CD4-positive, alpha-beta memory T cell (primary cell): ENCODE results near the gene RYR1. TPM values are rescaled to one million over a fixed set of nuclear protein-coding genes. Genes with fewer than 3 reads are reported as not detected.

Experiments used
- CTCF ChIA-PET: fragments of 350-600 bp; sonication (Branson Sonifier 250); formaldehyde crosslinking; loops from one replicate; lab custom pipeline; 2021; ENCODE audit warnings: inconsistent platforms; ENCODE audit not compliant: partially characterized antibody; lab: Charles Lee
- POLR2A ChIA-PET: fragments of 350-600 bp; sonication (Branson Sonifier 250); formaldehyde crosslinking; loops from one replicate; lab custom pipeline; 2021; ENCODE audit not compliant: partially characterized antibody; lab: Charles Lee
- DNase-seq, 5 donors: peaks; one replicate each; pipeline versions ENCODE4 v3.0.0 to v3.0.0-alpha.2; 2020 to 2022; ENCODE audit warnings: mixed read lengths in 1 of 5
- H3K27ac ChIP-seq: one replicate; pipeline ENCODE4 v1.7.0; 2013; ENCODE audit warnings: low read depth, low read length
- H3K27me3 ChIP-seq: 2 replicates; pipeline ENCODE4 v1.7.0; 2013; ENCODE audit warnings: mild to moderate bottlenecking, low read length, moderate library complexity; ENCODE audit not compliant: insufficient read depth
- H3K36me3 ChIP-seq: 2 replicates; pipeline ENCODE4 v1.7.0; 2013; ENCODE audit warnings: mild to moderate bottlenecking, low read length, moderate library complexity; ENCODE audit not compliant: insufficient read depth
- H3K4me1 ChIP-seq: 2 replicates; pipeline ENCODE4 v1.7.0; 2013; ENCODE audit warnings: mild to moderate bottlenecking, low read length, moderate library complexity; ENCODE audit not compliant: insufficient read depth
- H3K4me3 ChIP-seq, 2 donors: one replicate each; pipeline ENCODE4 v1.7.0; 2013; ENCODE audit warnings: low read length in 2 of 2, mild to moderate bottlenecking in 1 of 2
- H3K9me3 ChIP-seq, 2 donors: one replicate each; pipeline ENCODE4 v1.7.0; 2013; ENCODE audit warnings: low read length in 2 of 2, control low read depth in 1 of 2; ENCODE audit not compliant: control insufficient read depth in 1 of 2
- H3K27ac Mint-ChIP-seq, 7 donors: one replicate each; pipeline ENCODE4 v1.8.0; 2020 to 2021; ENCODE audit warnings: mixed read lengths in 7 of 7, mild to moderate bottlenecking in 6 of 7, inconsistent platforms in 3 of 7, moderate library complexity in 3 of 7
- H3K27me3 Mint-ChIP-seq, 2 donors: one replicate each; pipeline ENCODE4 v1.8.0; 2020 to 2021; ENCODE audit warnings: mixed read lengths in 2 of 2
- H3K36me3 Mint-ChIP-seq, 2 donors: one replicate each; pipeline ENCODE4 v1.8.0; 2020 to 2021; ENCODE audit warnings: mixed read lengths in 2 of 2, inconsistent platforms in 1 of 2, mild to moderate bottlenecking in 1 of 2
- H3K4me1 Mint-ChIP-seq, 4 donors: one replicate each; pipeline ENCODE4 v1.8.0; 2020 to 2021; ENCODE audit warnings: mixed read lengths in 4 of 4, mild to moderate bottlenecking in 1 of 4
- H3K4me3 Mint-ChIP-seq, 8 donors: one replicate each; pipeline ENCODE4 v1.8.0; 2020 to 2021; ENCODE audit warnings: mixed read lengths in 8 of 8, mild to moderate bottlenecking in 7 of 8, moderate library complexity in 6 of 8, inconsistent platforms in 3 of 8
- H3K9me3 Mint-ChIP-seq, 8 donors: one replicate each; pipeline ENCODE4 v1.8.0; 2020 to 2021; ENCODE audit warnings: mixed read lengths in 8 of 8, mild to moderate bottlenecking in 5 of 8, inconsistent platforms in 3 of 8, moderate library complexity in 1 of 8
- intact Hi-C: fragments of 100-400 bp; cut with micrococcal nuclease; formaldehyde crosslinking; loops from one replicate; pipeline ENCODE4 v1.15.1; 2023
- polyA plus RNA-seq, 2 donors: library from polyadenylated mRNA; unstranded; fragments of 300-500 nt; fragmentation: Illumina TruSeq; gene quantifications; one replicate each; pipeline ENCODE4 v1.2.3, GENCODE V29; 2021
- total RNA-seq, 2 experiments: library from RNA; stranded (reverse); gene quantifications; one replicate each; pipeline ENCODE4 v1.2.3, GENCODE V29; 2021

RYR1 gene
- total and polyA plus RNA-seq, 4 experiments from 2014 or later = 0.02 to 6.2 (median 2.7) TPM

DNA sequence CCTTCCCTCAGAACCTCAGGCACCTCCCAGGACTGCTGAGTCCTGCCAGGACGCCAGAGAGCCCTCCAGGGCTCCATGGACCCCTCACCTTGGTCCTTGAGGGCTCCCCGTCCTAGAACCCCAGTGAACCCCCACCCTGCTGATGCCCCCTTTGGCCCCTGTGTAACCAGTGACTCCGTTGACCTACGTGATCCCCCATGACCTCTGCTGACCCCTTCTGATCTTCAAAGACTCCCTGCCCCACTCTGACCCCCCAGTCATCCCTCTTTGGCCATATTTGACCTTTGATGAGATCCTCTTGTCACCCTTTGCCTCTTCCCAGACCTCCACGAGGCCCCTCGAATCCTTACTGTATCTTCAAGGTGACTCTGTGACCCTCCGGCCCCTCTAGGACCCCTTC, 92.9 kb downstream of the RYR1 start:
- no peaks in the 10 kb centered on the region for H3K27me3 Mint-ChIP-seq
- Histone ChIP-seq H3K27me3 (no peaks in the 10 kb centered on the region), H3K27ac (no peak overlapping the region), H3K9me3 (no peaks in the 10 kb centered on the region), H3K36me3 (no peaks in the 10 kb centered on the region), H3K4me3 (no peak overlapping the region), H3K4me1 (no peaks in the 10 kb centered on the region)
- H3K4me1 Mint-ChIP-seq = peaks cover 0 to 5% (median under 1%) of the 10 kb centered on the region in 4 donors
- intact Hi-C loops = no loop called here
- ChIA-PET POLR2A (no interaction called here), CTCF (no interaction called here)
- DNase-seq = no peak
- H3K36me3 Mint-ChIP-seq = no peaks in the 10 kb centered on the region
- H3K4me3 Mint-ChIP-seq = no peak overlapping the region
- H3K27ac Mint-ChIP-seq = no peak overlapping the region
- no peaks in the 10 kb centered on the region for H3K9me3 Mint-ChIP-seq

DNA sequence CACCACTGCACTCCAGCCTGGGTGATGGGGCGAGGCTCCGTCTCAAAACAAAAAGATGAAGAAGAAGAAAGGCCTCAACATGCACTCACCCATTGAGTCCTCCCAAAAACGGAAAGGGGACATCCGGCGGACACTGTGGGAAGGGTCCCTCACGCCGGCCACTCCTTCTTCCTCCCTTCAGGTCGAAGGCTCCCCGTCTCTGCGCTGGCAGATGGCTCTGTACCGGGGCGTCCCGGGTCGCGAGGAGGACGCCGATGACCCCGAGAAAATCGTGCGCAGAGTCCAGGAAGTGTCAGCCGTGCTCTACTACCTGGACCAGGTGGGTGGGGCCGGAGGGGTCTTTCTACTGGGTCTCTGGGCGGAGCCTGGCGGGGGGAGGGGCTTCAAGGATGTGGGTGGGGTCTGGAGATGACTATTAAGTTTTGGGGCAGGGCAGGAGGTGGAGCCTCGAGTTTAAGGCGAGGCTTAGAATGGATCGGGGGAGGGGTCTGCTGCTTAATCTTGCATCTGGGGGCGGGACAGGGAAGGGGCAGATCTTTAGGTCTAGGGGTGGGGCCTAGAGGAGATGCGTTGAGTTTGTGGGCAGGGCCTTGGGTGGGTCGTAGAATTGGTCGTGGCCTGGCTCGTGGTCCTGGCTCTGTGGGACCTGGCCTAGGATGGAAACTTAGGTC, 94.1 kb downstream of the RYR1 start:
- POLR2A ChIA-PET = interaction anchor here (1.3 kb wide), 1 partner anchor 12 kb away, joined by 4 read pairs; no protein-coding TSS in a partner anchor
- DNase-seq = peak in 1 of 5 donors; percentile 40
- Mint-ChIP-seq H3K4me3 (peak overlapping the region in 1 of 8 donors; percentile 5), H3K27me3 (no peaks in the 10 kb centered on the region), H3K36me3 (no peaks in the 10 kb centered on the region), H3K27ac (peak overlapping the region in 2 of 7 donors; percentile 23 to 57), H3K4me1 (peaks cover 0 to 5% (median under 1%) of the 10 kb centered on the region in 4 donors), H3K9me3 (no peaks in the 10 kb centered on the region)
- no peaks in the 10 kb centered on the region for H3K4me1 ChIP-seq
- no peak overlapping the region for H3K4me3 ChIP-seq
- H3K27ac ChIP-seq = no peak overlapping the region
- CTCF ChIA-PET = interaction anchor here (1.1 to 8.7 kb wide), 2 partner anchors 12 to 17 kb away, joined by 3 to 47 read pairs; no protein-coding TSS in a partner anchor
- no peaks in the 10 kb centered on the region for H3K27me3 ChIP-seq
- no peaks in the 10 kb centered on the region for H3K36me3 ChIP-seq
- intact Hi-C loops = no loop called here
- H3K9me3 ChIP-seq = no peaks in the 10 kb centered on the region

DNA sequence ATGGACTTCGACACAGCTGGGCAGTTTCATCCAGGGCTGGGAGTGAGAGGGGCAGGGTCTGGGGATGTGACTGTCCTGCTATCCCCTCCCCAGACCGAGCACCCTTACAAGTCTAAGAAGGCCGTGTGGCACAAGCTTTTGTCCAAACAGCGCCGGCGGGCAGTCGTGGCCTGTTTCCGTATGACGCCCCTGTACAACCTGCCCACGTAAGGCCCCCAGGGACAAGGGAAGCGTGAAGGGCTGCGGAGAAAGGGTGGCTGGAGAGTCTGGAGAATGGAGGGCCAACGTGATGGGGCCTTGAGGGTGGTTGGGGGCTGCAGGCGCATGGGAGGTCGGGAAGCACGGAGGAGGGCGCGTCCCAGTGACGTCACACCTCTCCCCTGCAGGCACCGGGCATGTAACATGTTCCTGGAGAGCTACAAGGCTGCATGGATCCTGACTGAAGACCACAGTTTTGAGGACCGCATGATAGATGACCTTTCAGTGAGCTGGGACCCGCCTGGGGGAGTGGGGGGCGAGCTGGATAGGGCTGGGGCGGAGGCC, 94.8 kb downstream of the RYR1 start:
- intact Hi-C loops = no loop called here
- no peak overlapping the region for H3K4me3 ChIP-seq
- CTCF ChIA-PET = interaction anchor here (1.1 to 8.7 kb wide), 3 partner anchors 10 to 16 kb away, joined by 3 to 47 read pairs (median 4); no protein-coding TSS in a partner anchor

DNA sequence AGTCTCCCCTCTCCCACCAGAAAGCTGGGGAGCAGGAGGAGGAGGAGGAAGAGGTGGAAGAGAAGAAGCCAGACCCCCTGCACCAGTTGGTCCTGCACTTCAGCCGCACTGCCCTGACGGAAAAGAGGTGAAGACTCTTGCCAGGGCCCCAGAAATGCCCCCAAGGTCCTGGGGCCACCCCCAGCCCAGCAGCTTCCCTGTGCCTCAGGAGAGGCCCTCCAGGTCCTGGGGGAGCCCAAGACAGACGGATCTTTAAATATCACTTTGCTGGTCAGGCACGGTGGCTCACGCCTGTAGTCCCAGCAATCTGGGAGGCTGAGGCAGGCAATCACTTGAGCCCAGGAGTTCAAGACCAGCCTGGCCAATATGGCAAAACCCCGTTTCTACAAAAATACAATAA, 95.4 kb downstream of the RYR1 start:
- Histone ChIP-seq H3K4me3 (no peak overlapping the region), H3K27ac (no peak overlapping the region), H3K4me1 (no peaks in the 10 kb centered on the region), H3K9me3 (no peaks in the 10 kb centered on the region), H3K36me3 (no peaks in the 10 kb centered on the region), H3K27me3 (no peaks in the 10 kb centered on the region)
- ChIA-PET CTCF (interaction anchor here (1.1 to 8.7 kb wide), 3 partner anchors 10 to 16 kb away, joined by 3 to 47 read pairs (median 4); no protein-coding TSS in a partner anchor), POLR2A (interaction anchor here (0.7 to 1.4 kb wide), 3 partner anchors 10 to 126 kb away, joined by 3 to 6 read pairs (median 4); partner anchors contain the start of gene FAM98C)
- peaks cover 0 to 5% (median under 1%) of the 10 kb centered on the region in 4 donors for H3K4me1 Mint-ChIP-seq
- DNase-seq = no peak
- intact Hi-C loops = no loop called here
- no peaks in the 10 kb centered on the region for H3K36me3 Mint-ChIP-seq
- H3K9me3 Mint-ChIP-seq = peaks cover 0 to 2% (median 0%) of the 10 kb centered on the region in 8 donors
- H3K27ac Mint-ChIP-seq = no peak overlapping the region
- H3K4me3 Mint-ChIP-seq = no peak overlapping the region
- no peaks in the 10 kb centered on the region for H3K27me3 Mint-ChIP-seq

More for the DNA sequence above, 94.8 kb downstream of the RYR1 start:
- Histone ChIP-seq H3K27me3 (no peaks in the 10 kb centered on the region), H3K9me3 (no peaks in the 10 kb centered on the region), H3K27ac (no peak overlapping the region), H3K36me3 (no peaks in the 10 kb centered on the region), H3K4me1 (no peaks in the 10 kb centered on the region)
- Mint-ChIP-seq H3K9me3 (peaks cover 0 to 2% (median 0%) of the 10 kb centered on the region in 8 donors), H3K27me3 (no peaks in the 10 kb centered on the region), H3K4me1 (peaks cover 0 to 5% (median under 1%) of the 10 kb centered on the region in 4 donors), H3K4me3 (peak overlapping the region in 1 of 8 donors; percentile 48), H3K36me3 (no peaks in the 10 kb centered on the region), H3K27ac (peak overlapping the region in 1 of 7 donors; percentile 57)
- POLR2A ChIA-PET = interaction anchor here (0.7 to 1.4 kb wide), 3 partner anchors 10 to 126 kb away, joined by 3 to 6 read pairs (median 4); partner anchors contain the start of gene FAM98C
- DNase-seq = no peak

DNA sequence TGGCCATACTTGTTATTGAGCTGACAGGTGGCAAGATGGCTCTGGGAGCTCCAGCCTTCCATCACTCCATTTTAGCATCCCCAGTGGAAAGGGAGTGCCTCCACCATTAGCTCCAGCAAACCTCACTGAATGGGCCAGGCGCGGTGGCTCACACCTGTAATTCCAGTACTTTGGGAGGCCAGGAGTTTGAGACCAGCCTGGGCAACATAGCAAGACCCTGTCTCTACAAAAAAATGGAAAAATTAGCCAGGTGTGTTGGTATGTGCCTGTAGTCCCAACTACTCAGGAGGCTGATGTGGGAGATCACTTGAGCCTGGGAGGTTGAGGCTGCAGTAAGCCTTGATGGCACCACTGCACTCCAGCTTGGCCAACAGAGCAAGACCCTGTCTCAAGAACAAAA, 98.0 kb downstream of the RYR1 start:
- ChIA-PET POLR2A (interaction anchor here (1.2 to 2.1 kb wide), 2 partner anchors 12 to 86 kb away, joined by 3 to 9 read pairs; partner anchors contain the start of gene MAP4K1), CTCF (interaction anchor here (0.6 to 8.7 kb wide), 3 partner anchors 13 to 405 kb away, joined by 3 to 47 read pairs (median 5); no protein-coding TSS in a partner anchor)
- no peaks in the 10 kb centered on the region for H3K27me3 ChIP-seq
- H3K4me3 Mint-ChIP-seq = no peak overlapping the region
- no peaks in the 10 kb centered on the region for H3K36me3 ChIP-seq
- peaks cover 7% of the 10 kb centered on the region for H3K4me1 ChIP-seq
- H3K9me3 Mint-ChIP-seq = peaks cover 0 to 10% (median 3%) of the 10 kb centered on the region in 8 donors
- no peak overlapping the region for H3K27ac Mint-ChIP-seq
- intact Hi-C loops = no loop called here
- DNase-seq = no peak
- peaks cover 0 to 4% of the 10 kb centered on the region in 2 donors for H3K9me3 ChIP-seq
- H3K27ac ChIP-seq = no peak overlapping the region
- H3K36me3 Mint-ChIP-seq = peaks cover 0 to 3% of the 10 kb centered on the region in 2 donors
- no peak overlapping the region for H3K4me3 ChIP-seq
- H3K27me3 Mint-ChIP-seq = no peaks in the 10 kb centered on the region
- H3K4me1 Mint-ChIP-seq = peaks cover 4 to 13% (median 4%) of the 10 kb centered on the region in 4 donors

DNA sequence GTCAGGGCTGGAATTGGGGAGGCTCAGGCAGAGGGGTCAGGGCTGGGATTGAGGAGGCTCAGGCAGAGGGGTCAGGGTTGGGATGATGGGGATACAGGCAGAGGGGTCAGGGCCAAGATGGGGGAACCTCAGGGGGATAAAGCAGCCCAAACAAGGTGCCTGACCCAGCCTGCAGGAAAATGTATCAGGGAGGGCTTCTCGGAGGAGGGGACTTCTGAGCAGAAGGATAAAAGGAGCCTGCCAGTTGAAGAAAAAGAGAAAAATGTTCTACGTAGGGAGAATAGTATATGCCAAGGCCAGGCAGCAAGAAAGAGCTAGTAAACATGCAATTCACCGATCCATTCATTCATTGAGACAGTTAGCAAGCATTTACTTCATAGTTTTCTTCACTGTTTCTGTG, 99.4 kb downstream of the RYR1 start:
- Mint-ChIP-seq H3K9me3 (peaks cover 0 to 15% (median 4%) of the 10 kb centered on the region in 8 donors), H3K4me3 (no peak overlapping the region), H3K27ac (peak overlapping the region in 1 of 7 donors; percentile 37), H3K27me3 (no peaks in the 10 kb centered on the region), H3K36me3 (peaks cover 0 to 4% of the 10 kb centered on the region in 2 donors), H3K4me1 (peaks cover 9 to 28% (median 17%) of the 10 kb centered on the region in 4 donors)
- ChIA-PET POLR2A (interaction anchor here (2.1 kb wide), 1 partner anchor 13 kb away, joined by 9 read pairs; no protein-coding TSS in a partner anchor), CTCF (interaction anchor here (1.2 to 8.7 kb wide), 2 partner anchors 18 to 130 kb away, joined by 3 to 47 read pairs; partner anchors contain the start of gene FAM98C)
- H3K27ac ChIP-seq = no peak overlapping the region
- no peaks in the 10 kb centered on the region for H3K27me3 ChIP-seq
- intact Hi-C loops = no loop called here
- no peaks in the 10 kb centered on the region for H3K36me3 ChIP-seq
- peaks cover 21% of the 10 kb centered on the region for H3K4me1 ChIP-seq
- no peak overlapping the region for H3K4me3 ChIP-seq
- H3K9me3 ChIP-seq = peaks cover 0 to 4% of the 10 kb centered on the region in 2 donors
- no peak for DNase-seq
